GM21390 (cell line): ENCODE measurements around the gene OR10J1.
"Not testable (repeated sequence)": the region's sequence is repeated elsewhere in the genome, so short reads cannot be mapped to it uniquely, and the experiment has no call there.

Source experiments
- ATAC-seq: cut with Tn5 transposase; IDR thresholded peaks from one replicate; pipeline ENCODE4 v1.9.1; 2021; ENCODE audit not compliant: unreplicated experiment

Gene OR10J1, protein sequence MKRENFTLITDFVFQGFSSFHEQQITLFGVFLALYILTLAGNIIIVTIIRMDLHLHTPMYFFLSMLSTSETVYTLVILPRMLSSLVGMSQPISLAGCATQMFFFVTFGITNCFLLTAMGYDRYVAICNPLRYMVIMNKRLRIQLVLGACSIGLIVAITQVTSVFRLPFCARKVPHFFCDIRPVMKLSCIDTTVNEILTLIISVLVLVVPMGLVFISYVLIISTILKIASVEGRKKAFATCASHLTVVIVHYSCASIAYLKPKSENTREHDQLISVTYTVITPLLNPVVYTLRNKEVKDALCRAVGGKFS

DNA sequence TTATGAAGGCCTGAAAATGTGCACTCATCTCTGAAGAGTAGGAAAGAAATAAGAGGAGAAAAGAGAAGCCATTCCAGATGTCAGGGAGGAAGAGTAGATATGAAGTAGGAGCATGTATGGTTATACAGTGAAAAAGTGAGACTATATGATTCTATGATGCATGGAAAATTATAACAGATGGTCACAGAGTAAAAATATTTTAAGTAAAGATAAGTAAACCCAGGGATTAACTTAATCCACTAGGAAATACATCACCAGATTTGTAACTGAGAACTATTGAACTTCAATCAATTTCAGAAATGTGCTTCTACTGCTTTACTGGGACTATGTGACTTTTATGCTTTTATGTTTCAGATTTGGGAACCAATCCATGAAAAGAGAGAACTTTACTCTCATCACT is at the start of gene OR10J1:
TSS of gene OR10J1 (plus strand) at position 301 of the 400 bp plus-strand sequence. CDS start at position 371, 70 bp downstream.
- ATAC-seq: no peak

DNA sequence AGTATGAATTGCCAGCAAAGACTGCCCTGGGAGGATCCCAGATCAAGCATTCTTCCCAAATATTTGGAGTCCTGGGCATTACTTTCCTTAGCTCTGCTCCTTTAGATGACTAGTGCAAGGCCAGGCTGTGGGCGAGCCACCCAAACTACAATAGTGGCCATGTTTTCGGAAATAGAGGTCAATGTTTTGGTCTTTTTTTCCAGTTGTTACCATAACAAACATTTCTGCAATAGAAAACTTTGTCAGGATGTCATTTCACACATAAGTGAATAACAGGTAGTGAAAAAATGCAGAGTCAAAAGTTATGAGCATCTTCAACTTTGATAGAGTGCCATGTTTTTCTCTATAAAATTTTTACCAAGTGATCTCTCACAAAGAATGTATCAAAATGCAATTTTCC is 32.7 kb upstream of the OR10J1 start:
- no peak for ATAC-seq

- ATAC-seq: no peak
Observed at GRCh38 chr1:159408862-159409400, 30.6 kb upstream of the OR10J1 start.

DNA sequence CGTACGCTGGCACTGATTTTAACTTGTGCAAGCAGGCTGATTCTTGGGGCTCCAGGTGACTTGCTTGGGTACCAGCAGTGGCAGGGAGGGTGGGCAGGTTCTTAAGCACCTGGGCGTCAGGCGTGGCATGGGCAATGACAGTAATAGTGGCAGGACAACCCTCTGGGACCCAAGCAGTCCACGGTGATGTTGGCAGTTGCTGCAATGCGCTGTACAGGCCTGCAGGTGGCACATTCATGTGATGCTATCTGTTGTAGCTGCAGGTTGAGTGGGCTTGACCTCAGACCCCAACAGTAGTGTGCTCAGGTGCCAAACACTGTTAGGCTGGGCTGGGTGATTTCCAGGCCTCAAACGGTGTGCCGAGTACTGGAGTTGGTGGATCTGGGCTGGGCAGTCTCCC is 17.7 kb upstream of the OR10J1 start:
- ATAC-seq: no peak

DNA sequence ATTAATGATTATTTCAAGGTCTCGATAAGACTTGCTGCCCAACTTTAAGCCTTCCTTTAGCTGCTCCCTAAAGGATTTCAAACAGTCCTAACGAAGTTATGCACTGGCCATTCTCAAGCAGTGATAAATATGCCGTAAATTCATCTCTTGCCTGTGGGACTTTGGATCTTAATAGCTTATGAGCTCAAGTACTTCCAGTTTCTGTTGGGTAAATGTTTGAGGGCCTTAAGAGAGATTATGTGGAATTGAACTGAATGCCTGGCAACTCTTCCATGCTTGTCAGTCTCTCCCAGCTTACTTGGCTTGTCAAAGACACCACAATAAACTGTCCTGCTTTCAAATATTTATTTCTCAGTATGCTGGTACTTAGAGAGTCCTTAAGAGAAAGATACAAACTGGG is 11.0 kb upstream of the OR10J1 start:
- no peak for ATAC-seq

DNA sequence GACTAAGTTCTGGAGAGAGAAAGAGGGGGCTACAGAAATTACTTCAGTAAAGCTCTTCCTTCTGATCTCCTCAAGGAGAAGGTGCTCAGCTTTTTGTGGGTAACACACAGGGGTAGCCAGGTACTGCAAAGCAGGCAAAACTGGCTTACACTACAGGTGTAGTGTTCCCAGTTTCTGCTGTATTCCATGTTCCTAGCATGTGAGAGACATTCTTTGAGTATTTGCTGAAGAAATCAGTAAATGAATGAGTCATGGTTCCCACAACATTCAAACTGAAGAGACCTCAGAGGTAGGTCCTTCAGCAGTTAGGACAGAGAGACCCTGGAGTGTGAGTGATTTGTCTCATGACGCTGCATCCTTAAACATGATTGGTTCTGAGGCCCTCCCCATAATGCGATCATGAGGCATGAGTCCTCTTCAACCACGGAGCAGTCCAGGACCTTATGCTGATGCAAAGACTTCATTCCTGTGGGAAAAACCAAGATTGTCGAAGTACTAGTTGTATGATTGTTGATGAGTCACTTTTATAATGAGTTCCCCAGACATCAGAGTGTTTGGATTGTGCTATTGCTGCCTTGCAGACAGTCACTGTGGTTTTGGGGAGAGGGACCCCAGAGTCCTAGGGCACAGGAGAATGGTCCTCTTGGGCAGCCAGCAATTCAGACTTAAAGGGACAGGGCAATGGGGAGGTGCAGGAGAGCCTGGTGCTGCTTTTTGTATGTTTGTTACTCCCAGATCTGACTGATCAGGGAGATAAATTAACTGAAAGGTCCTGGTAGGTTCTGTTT is 10.3 kb upstream of the OR10J1 start:
- no peak for ATAC-seq

DNA sequence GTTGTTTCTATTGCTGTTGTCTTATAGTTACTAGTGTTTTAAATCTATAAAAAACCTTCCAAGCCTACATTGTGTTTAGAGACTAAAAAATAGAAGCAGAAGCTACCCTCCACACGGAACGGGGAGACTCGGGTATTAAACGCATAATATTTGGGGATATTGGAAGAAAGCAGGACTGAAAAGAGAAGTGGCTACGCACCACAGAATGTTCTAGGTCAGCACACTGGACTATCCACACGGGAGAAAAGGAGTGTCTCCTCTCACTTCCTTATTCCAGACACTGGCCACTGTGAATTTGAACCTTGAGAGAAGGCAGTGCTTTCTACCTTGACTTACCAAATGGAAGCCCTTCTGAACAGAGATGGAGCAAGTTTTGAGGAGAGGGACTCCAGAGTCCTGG is 8.5 kb upstream of the OR10J1 start:
- ATAC-seq: no peak

DNA sequence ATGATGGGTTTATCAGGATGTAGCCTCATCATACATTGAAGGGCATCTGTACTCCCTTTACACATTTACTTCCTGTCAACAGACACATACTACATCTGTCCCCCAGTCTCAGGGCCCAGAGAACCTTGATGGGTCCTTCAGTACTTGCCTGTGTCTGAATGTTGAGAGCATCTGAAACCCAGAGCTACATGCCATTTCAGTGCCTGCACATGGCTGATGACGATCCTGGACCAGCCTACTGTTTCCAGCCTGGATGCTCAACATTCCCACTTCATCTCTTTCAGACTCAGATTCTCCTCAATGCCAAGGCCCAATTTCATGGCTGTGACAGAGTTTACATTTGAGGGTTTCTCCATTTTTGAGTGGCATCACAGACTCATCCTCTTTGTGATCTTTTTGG is 7.6 kb upstream of the OR10J1 start, which contains the start of gene OR10J4:
TSS of gene OR10J4 (plus strand) at position 301 of the 400 bp plus-strand sequence.
- ATAC-seq: no peak

DNA sequence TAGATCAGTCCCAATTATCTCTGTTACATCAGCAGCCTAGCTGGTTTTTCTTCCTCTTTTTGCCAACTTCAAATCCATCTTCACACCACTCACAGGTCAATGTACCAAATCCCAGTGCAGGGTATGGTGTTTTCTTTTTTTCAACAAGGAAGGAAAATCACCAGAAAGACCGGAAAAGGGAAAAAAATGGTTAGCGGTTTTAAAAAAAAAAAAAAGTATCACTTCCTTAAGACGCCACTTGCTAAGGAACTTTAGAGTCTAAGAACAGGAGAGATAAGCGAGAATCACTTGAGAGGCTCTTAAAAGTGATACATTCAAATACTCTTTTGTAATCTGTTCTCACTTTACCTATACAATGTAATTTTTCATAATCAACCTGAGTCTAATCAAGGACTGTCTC is 3.1 kb upstream of the OR10J1 start:
- no peak for ATAC-seq

DNA sequence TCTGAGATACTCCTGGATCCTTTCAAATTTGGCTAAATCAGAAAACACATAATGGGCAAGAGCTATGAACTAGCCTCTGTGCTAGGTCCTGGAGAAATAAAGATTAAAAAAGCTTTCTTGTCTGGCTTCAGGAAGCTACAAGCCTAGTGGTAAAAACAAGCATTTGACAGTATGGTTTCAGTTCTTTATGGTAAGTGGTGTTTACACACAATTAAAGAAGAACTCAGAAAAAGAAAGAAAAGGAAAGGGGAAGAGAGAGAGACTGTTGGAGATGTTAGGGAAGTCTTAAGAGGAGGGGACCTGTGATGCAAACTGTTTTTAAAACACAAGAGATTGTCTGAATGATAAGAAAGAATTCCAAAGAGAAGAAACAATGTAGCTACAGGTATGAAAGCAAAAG is 1.8 kb downstream of the OR10J1 start:
- ATAC-seq: no peak

DNA sequence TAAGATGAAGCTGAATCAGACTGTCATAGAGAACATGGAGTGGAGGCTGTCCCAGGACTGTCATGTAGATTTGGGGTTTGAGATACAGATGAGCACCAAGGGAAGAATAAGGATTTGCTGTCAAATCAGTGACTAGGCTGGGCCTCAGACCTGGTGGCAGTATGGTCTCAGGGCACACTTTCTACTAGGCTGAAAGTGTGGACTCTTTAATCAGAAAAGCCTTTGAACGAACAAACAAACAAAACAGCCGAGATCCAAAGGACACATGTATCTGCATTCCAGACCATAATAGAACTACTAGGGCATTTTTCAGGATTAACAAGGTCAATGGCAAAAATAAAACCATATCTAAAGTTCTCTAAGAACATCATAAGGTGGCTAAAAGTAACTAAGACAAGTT is 2.9 kb downstream of the OR10J1 start:
- no peak for ATAC-seq

DNA sequence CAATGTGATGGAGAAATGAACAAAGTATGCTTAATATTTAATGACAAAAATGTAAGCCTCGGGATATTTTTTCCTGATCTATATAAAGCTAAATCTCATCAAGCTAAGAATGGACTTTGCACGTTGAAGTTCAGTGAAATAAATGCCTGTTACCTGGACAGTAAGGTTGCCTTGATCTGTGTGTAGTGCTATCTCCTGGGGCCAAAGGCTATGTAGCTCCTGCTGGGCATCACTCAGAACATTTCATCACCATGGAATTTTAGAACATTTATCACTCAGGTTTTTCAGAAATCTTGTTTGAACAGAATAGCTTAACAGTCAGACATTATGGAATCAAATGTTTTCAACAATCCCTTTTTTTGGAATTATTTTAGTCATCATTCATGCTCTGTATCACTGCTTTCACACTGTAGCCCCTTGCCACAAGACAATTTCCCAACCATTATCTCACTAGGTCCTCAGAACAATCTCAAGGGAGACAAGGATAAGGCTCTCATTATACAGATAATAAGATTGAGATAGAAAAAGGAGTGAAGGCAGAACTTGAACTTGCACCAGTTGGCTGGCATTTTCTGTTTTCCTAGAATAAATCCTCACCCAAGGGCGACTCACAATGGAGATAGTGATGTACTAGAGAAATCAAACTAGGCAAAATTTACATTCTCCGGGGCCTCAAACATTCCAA is 3.7 kb downstream of the OR10J1 start:
- no peak for ATAC-seq

DNA sequence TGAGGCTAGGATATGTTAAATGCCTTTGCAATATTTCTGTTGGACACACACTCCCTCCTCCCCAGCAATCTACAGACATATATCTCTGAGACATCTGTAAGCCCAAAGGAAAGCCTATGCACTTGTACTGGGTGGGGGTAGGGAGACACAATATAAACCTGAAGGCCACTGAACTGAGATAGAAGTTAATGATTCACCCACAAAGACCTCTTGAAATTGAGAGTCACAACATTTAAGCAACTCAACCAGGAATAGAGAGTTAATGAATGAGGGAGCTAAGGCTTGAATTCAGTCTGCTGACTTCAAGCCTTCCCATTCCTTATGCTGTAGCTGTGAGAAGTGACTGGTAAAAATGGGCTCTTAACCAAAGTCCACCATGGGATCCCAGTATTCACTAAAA is 5.0 kb downstream of the OR10J1 start:
- no peak for ATAC-seq

GRCh38 chr1:159448181-159448580 is 8.7 kb downstream of the OR10J1 start:
- no peak for ATAC-seq

DNA sequence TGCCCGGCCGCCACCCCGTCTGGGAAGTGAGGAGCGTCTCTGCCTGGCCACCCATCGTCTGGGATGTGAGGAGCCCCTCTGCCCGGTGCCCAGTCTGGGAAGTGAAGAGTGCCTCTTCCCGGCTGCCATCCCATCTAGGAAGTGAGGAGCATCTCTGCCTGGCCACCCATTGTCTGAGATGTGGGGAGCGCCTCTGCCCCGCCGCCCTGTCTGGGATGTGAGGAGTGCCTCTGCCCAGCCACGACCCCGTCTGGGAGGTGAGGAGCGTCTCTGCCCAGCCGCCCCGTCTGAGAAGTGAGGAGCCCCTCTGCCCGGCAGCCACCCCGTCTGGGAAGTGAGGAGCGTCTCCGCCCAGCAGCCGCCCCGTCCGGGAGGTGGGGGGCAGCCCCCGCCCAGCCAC is 10.1 kb downstream of the OR10J1 start:
- not testable (repeated sequence) for ATAC-seq

- no peak for ATAC-seq
Observed at GRCh38 chr1:159459551-159459950, 20.0 kb downstream of the OR10J1 start.

DNA sequence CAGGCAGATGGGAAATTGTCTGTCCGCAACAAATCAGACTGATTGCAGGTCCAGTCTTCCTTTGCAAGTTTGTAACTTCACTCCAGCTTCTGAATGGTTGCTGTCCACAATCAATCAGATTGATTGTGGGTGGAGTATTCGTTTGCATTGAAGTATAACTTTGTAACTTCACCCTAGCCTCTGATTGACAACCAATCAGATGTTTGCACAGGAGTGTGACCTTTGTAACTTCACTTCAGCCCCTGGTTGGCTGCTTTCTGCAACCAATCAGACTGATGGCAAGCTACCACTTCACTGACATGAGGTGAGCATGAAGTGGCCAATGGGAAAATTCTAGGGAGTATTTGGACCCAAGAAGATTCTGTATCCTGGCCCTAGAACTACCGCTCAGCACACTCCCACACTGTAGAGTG is 25.7 kb downstream of the OR10J1 start:
- ATAC-seq: no peak

DNA sequence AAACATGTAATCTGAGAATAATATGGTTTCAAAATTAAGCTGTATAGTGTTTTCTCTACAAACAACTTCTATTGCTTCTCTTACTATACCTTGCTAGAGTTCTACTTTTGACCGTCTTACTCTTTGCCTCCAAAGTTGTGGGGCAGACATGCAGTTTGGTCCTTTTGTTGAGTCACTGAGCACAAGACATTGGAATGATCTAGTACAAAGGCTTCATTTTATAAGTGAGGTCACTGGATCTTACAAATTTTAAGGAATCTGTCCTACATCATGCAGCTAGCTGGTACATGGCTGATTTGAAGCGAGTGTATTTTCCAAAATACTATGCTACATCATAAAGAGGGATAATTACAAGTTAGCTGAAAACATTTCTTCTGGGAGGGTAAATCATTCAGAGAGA is 28.8 kb downstream of the OR10J1 start:
- no peak for ATAC-seq

DNA sequence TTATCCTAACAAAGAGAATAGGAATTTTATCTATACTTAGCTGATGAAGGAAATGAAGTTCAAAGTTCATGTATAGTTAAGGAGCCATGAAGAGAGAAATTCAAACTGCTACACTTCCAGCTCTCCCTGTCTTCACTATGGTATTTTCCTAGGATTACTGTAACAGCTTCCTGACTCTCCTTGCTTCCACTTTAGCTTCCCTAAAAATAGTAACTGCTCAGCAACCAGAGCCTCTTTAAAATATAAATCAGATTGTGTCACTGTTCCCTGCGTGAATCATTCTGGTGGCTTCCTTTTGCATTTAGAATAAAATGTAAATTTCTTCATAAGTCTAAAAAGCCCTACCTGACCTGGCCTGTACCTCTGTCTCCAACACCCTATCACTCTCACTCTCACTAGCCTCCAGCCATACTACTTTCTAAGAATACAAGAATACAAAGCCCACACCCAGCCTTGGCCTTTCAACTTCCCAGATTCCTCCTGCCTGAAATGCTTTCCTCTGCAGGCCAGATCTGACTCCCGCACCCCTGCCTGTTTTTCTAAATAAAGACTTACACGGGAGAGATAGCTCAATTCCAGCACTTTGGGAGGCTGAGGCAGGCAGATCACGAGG is 30.5 kb downstream of the OR10J1 start:
- no peak for ATAC-seq

GRCh38 chr1:159473335-159473734 is 33.8 kb downstream of the OR10J1 start:
- no peak for ATAC-seq

GRCh38 chr1:159474926-159475325 is 35.4 kb downstream of the OR10J1 start:
- ATAC-seq: no peak
